ENCODE results near the gene KRT17. TPM values are rescaled to one million over a fixed set of nuclear protein-coding genes. Genes with fewer than 3 reads are reported as not detected.

Gene KRT17
- total and polyA plus RNA-seq, 2 of the 4 experiments (the other 2 are of a cell fraction): 2.5 to 4.6 TPM

GRCh38 chr17:41589301-41589700 lies 35.1 kb downstream of the KRT17 start:
- Histone ChIP-seq H2AK9ac (replicated peaks; ENCODE audit: low read depth, low read length, poor library complexity) (no peak overlapping the region), H3K9me1 (ENCODE audit: insufficient read depth, low read length) (no peaks in the 10 kb centered on the region; the same call in 1 of the 2 replicates), H4K20me1 (ENCODE audit: insufficient read depth, low read length) (no peaks in the 10 kb centered on the region), H3K23ac (ENCODE audit: low read depth, low read length) (no peak overlapping the region), H3K36me3 (ENCODE audit: control insufficient read depth, insufficient read depth, low read length) (no peaks in the 10 kb centered on the region), H3K27ac (ENCODE audit: insufficient read depth, low read length) (no peak overlapping the region), H4K5ac (ENCODE audit: low read depth, low read length) (no peak overlapping the region), H3K9ac (ENCODE audit: low read depth, low read length) (no peak overlapping the region), H3K4me2 (ENCODE audit: low read depth, low read length) (no peak overlapping the region), H2AK5ac (ENCODE audit: low read depth, low read length) (no peak overlapping the region), H4K91ac (ENCODE audit: insufficient read depth, low read depth, low read length) (no peak overlapping the region), H2BK20ac (ENCODE audit: low read depth, low read length) (no peak overlapping the region), H3K56ac (ENCODE audit: extremely low read depth, insufficient read depth, low read length) (no peak overlapping the region), H2BK120ac (ENCODE audit: low read depth, low read length) (no peak overlapping the region), H3K4ac (ENCODE audit: low read depth, low read length) (no peak overlapping the region), H3K4me1 (ENCODE audit: control insufficient read depth, insufficient read depth, low read length) (no peaks in the 10 kb centered on the region), H3K27me3 (ENCODE audit: control insufficient read depth, insufficient read depth, low read length) (peaks cover 57% of the 10 kb centered on the region), H2AFZ (replicated peaks; ENCODE audit: low read length, poor library complexity) (no peak overlapping the region), H3K14ac (replicated peaks; ENCODE audit: low read depth, low read length) (no peak overlapping the region), H2BK5ac (ENCODE audit: low read depth, low read length, poor library complexity, severe bottlenecking) (no peak overlapping the region), H3K4me3 (ENCODE audit: insufficient read depth, low read depth, low read length) (no peak overlapping the region), H3K9me3 (ENCODE audit: control insufficient read depth, insufficient read depth, low read length) (no peaks in the 10 kb centered on the region), H3K79me1 (ENCODE audit: low read depth in 1 of 2, low read length in 2 of 2) (no peaks in the 10 kb centered on the region), H4K8ac (ENCODE audit: low read depth in 2 of 2, low read length in 2 of 2) (no peak overlapping the region), H3K18ac (ENCODE audit: low read depth, low read length) (no peak overlapping the region), H2BK15ac (ENCODE audit: low read depth, low read length) (no peak overlapping the region)
- no TSS peak for BruUV-seq (replicated peaks)
- POLR2A ChIA-PET (ENCODE audit: unreplicated experiment): no interaction called here
- in situ Hi-C loops (cut with MboI; ENCODE audit: low sequenced_read_pairs) (no loop called here), dilution Hi-C loops (cut with HindIII; ENCODE audit: low sequenced_read_pairs, unreplicated experiment) (no loop called here), intact Hi-C loops (cut with micrococcal nuclease) (no loop called here)
- no peak for TF ChIP-seq USF2 (IDR thresholded peaks at IDR 0.05; ENCODE audit: low read depth, low read length)
- no peak for TF ChIP-seq NFE2L2 (IDR thresholded peaks at IDR 0.05; ENCODE audit: low read depth, low read length)
- TF ChIP-seq RFX5 (IDR thresholded peaks at IDR 0.05; ENCODE audit: low read depth, low read length): no peak
- TF ChIP-seq MAZ (IDR thresholded peaks at IDR 0.05; ENCODE audit: borderline replicate concordance, low read depth, low read length): no peak
- TF ChIP-seq MAFK (IDR thresholded peaks at IDR 0.05; ENCODE audit: low read depth, low read length): no peak
- no peak for TF ChIP-seq MXI1 (IDR thresholded peaks at IDR 0.05; ENCODE audit: borderline replicate concordance, low read depth, low read length)
- TF ChIP-seq CHD1 (IDR thresholded peaks at IDR 0.05; ENCODE audit: low read depth, low read length): no peak
- TF ChIP-seq ELK1 (IDR thresholded peaks at IDR 0.05; ENCODE audit: borderline replicate concordance, low read depth, low read length): no peak
- no peak for TF ChIP-seq CEBPB (IDR thresholded peaks at IDR 0.05; ENCODE audit: low read depth, low read length)
- DNase-seq (no peak), ATAC-seq (ENCODE audit: low read depth) (no peak)
- no CpG with 5 or more reads among the region's 3 CpGs for WGBS, 2 experiments (ENCODE audit: extremely low coverage in 2 of 2, insufficient read length in 1 of 2)
- CTCF ChIA-PET: no interaction called here

All from IMR-90 (cell line).